RWPE1 (cell line): ENCODE data around the gene SLC35F3.

Experiments
- CTCF ChIA-PET: fragments of 350-600 bp; sonication (Branson Sonifier 250); formaldehyde crosslinking; extraction: SDS; loops from one replicate; lab custom pipeline; 2021; lab: Yijun Ruan, JAX
- POLR2A ChIA-PET: fragments of 400-600 bp; formaldehyde crosslinking; extraction: SDS; loops from one replicate; lab custom pipeline; 2020; ENCODE audit warnings: antibody characterized with exemption; ENCODE audit not compliant: low non-redundant PET; lab: Yijun Ruan, JAX
- DNase-seq: peaks from one replicate; pipeline ENCODE4 v3.0.0; 2012; ENCODE audit warnings: low spot score
- H3K27ac ChIP-seq: fragments of 450-650 bp; 2 replicates; pipeline ENCODE4 v1.5.1; 2017
- TF ChIP-seq, protein P1 (sequence below): fragments of 450-650 bp; conservative IDR thresholded peaks from 2 replicates; pipeline ENCODE4 v1.5.1; 2017; ENCODE audit warnings: low read depth, mild to moderate bottlenecking

SLC35F3 gene

GRCh38 chr1:233939451-233939850, 35.0 kb downstream of the SLC35F3 start:
- ChIA-PET CTCF (no interaction called here), POLR2A (no interaction called here)
- DNase-seq, result no peak
- TF ChIP-seq, protein P1, sequence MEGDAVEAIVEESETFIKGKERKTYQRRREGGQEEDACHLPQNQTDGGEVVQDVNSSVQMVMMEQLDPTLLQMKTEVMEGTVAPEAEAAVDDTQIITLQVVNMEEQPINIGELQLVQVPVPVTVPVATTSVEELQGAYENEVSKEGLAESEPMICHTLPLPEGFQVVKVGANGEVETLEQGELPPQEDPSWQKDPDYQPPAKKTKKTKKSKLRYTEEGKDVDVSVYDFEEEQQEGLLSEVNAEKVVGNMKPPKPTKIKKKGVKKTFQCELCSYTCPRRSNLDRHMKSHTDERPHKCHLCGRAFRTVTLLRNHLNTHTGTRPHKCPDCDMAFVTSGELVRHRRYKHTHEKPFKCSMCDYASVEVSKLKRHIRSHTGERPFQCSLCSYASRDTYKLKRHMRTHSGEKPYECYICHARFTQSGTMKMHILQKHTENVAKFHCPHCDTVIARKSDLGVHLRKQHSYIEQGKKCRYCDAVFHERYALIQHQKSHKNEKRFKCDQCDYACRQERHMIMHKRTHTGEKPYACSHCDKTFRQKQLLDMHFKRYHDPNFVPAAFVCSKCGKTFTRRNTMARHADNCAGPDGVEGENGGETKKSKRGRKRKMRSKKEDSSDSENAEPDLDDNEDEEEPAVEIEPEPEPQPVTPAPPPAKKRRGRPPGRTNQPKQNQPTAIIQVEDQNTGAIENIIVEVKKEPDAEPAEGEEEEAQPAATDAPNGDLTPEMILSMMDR, result no peak
- H3K27ac ChIP-seq, result no peak overlapping the region

DNA sequence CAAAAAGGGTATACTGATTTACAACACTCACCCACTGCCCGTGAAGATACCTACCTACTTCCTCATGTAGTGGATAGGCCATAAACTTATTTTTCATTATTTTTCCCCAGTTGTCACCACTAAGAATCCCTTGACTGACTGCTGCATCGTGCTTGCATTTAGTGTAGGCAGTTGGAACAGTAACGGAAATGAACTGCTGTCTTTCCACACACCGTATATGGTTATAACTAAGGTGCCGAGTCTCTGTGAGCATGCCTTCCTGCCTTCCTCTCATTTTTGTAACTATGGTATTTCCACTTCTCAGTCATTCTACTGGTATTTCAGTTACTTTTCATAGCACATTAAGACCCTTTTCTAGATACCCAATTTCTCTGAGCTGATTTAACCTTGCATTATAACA, 36.4 kb downstream of the SLC35F3 start:
- TF ChIP-seq, protein P1, result no peak
- ChIA-PET CTCF (no interaction called here), POLR2A (no interaction called here)
- H3K27ac ChIP-seq, result no peak overlapping the region
- no peak for DNase-seq

- no peak for DNase-seq
- CTCF ChIA-PET, result no interaction called here
- POLR2A ChIA-PET, result no interaction called here
- H3K27ac ChIP-seq, result no peak overlapping the region
- TF ChIP-seq, protein P1, result no peak
Measured at GRCh38 chr1:233944601-233945000, 40.1 kb downstream of the SLC35F3 start.

DNA sequence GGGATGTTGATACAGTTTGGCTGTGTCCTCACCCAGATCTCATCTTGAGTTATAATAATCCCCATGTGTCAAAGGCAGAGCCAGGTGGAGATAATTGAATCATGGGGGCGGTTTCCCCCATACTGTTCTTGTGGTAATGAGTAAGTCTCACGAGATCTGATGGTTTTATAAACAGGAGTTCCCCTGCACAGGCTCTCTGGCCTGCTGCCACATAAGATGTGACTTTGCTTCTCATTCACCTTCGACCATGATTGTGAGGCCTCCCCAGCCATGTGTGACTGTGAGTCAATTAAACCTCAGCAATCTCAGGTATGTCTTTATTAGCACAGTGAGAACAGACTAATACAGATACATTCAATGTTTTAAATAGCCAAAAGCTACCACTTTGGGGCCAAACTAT, 41.1 kb downstream of the SLC35F3 start:
- TF ChIP-seq, protein P1, result no peak
- DNase-seq, result no peak
- POLR2A ChIA-PET, result no interaction called here
- CTCF ChIA-PET, result no interaction called here
- H3K27ac ChIP-seq, result no peak overlapping the region

DNA sequence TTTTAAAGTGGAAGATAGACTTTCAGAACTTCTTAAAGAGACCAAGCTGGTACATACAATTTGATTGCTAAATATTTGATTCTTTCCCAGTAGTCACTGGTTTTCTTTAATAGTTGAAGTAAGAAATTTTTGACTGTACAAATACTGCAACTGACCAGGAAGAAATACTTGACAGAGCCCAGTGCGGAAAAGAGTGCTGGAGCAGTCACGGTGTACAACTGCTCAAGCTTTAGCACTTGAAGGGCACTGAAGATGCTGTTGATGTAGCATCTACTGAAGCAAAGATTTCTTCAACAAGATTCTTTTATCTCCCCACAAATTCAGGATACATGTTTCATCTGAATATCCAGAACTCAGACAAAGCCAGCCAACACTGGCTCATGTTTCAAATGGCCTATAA, 41.5 kb downstream of the SLC35F3 start:
- H3K27ac ChIP-seq, result no peak overlapping the region
- TF ChIP-seq, protein P1, result no peak
- ChIA-PET CTCF (no interaction called here), POLR2A (no interaction called here)
- no peak for DNase-seq

GRCh38 chr1:233946724-233947123, 42.2 kb downstream of the SLC35F3 start:
- DNase-seq, result no peak
- TF ChIP-seq, protein P1, result no peak
- CTCF ChIA-PET, result no interaction called here
- no peak overlapping the region for H3K27ac ChIP-seq
- POLR2A ChIA-PET, result no interaction called here

DNA sequence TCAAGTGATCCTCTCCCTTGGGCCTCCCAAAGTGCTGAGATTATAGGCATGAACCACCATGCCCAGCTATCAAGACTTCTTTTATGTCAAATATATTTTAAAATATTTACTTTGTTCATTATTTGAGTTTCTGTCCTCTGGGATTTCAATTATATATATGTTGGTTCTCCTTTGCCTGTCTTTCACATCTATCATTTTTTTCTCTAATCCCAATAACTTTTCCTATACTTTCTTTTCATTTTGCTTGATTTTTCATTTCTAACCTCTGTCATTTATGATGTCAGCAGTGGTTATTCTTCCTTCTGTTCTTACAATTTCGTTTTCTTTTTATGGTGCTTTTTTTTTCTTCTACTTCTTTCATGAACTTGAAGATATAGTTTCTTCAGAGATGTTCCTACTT, 47.3 kb downstream of the SLC35F3 start:
- DNase-seq, result no peak
- CTCF ChIA-PET, result interaction anchor here (0.6 kb wide), 1 partner anchor 16 kb away, joined by 3 read pairs; no protein-coding TSS in a partner anchor
- TF ChIP-seq, protein P1, result no peak
- POLR2A ChIA-PET, result no interaction called here
- no peak overlapping the region for H3K27ac ChIP-seq
